HCT116 (cell line): ENCODE measurements around the gene NAPB.

Experiments
- CTCF ChIP-seq, 3 experiments: fragments of 200-600 bp in 1 of 3; sonication (generic) in 1 of 3; IDR thresholded peaks in 2 of 3; conservative IDR thresholded peaks in 1 of 3; 2 replicates each; pipeline ENCODE4 v1.5.1; 2012 to 2017; ENCODE audit warnings: low read depth in 2 of 3, low read length in 2 of 3, antibody characterized with exemption in 1 of 3, borderline replicate concordance in 1 of 3, control low read depth in 1 of 3, mild to moderate bottlenecking in 1 of 3, mixed read lengths in 1 of 3, mixed run types in 1 of 3, moderate library complexity in 1 of 3; ENCODE audit not compliant: insufficient read depth in 1 of 3
- ELF1 ChIP-seq: IDR thresholded peaks from 2 replicates; pipeline ENCODE4 v1.6.1; 2012; ENCODE audit warnings: low read depth, borderline replicate concordance
- JUND ChIP-seq: IDR thresholded peaks from 2 replicates; pipeline ENCODE4 v1.6.1; 2012
- POLR2A ChIP-seq: IDR thresholded peaks from 2 replicates; pipeline ENCODE4 v1.7.0; 2011; ENCODE audit warnings: borderline replicate concordance; ENCODE audit not compliant: insufficient read depth, insufficient read length; ENCODE audit errors: extremely low read depth
- REST ChIP-seq: IDR thresholded peaks from 2 replicates; pipeline ENCODE4 v1.6.1; 2012; ENCODE audit warnings: low read depth
- SIN3A ChIP-seq: IDR thresholded peaks from 2 replicates; pipeline ENCODE4 v1.6.1; 2012; ENCODE audit warnings: low read depth
- SP1 ChIP-seq: IDR thresholded peaks from 2 replicates; pipeline ENCODE4 v1.6.1; 2012; ENCODE audit warnings: low read depth
- SRF ChIP-seq: IDR thresholded peaks from 2 replicates; pipeline ENCODE4 v1.6.1; 2012; ENCODE audit warnings: low read depth
- ZNF274 ChIP-seq: fragments of 200-500 bp; sonication (Bioruptor generic); IDR thresholded peaks from 2 replicates; pipeline ENCODE4 v1.6.1; 2014; ENCODE audit warnings: mild to moderate bottlenecking, low read depth, low read length, inconsistent platforms

GRCh38 chr20:23461180-23461579 is 39.9 kb upstream of the NAPB start:
- no peak for TF ChIP-seq CTCF (IDR thresholded peaks at IDR 0.05 in 2 of 3, conservative IDR thresholded peaks at IDR 0.05 in 1 of 3; ENCODE audit: borderline replicate concordance in 1 of 3, insufficient read depth in 1 of 3, low read depth in 2 of 3, low read length in 2 of 3)
- TF ChIP-seq ZNF274: no peak
- TF ChIP-seq POLR2A: no peak
- no peak for TF ChIP-seq SP1
- TF ChIP-seq SIN3A: no peak
- no peak for TF ChIP-seq SRF
- TF ChIP-seq ELF1: no peak
- TF ChIP-seq REST: no peak
- TF ChIP-seq JUND: no peak
